ENCODE results near the gene MRPL14. TPM values are rescaled to one million over a fixed set of nuclear protein-coding genes. Genes with fewer than 3 reads are reported as not detected.

MRPL14 gene
- total RNA-seq, 1 donor from 2014 or later, result 67.3 TPM

DNA sequence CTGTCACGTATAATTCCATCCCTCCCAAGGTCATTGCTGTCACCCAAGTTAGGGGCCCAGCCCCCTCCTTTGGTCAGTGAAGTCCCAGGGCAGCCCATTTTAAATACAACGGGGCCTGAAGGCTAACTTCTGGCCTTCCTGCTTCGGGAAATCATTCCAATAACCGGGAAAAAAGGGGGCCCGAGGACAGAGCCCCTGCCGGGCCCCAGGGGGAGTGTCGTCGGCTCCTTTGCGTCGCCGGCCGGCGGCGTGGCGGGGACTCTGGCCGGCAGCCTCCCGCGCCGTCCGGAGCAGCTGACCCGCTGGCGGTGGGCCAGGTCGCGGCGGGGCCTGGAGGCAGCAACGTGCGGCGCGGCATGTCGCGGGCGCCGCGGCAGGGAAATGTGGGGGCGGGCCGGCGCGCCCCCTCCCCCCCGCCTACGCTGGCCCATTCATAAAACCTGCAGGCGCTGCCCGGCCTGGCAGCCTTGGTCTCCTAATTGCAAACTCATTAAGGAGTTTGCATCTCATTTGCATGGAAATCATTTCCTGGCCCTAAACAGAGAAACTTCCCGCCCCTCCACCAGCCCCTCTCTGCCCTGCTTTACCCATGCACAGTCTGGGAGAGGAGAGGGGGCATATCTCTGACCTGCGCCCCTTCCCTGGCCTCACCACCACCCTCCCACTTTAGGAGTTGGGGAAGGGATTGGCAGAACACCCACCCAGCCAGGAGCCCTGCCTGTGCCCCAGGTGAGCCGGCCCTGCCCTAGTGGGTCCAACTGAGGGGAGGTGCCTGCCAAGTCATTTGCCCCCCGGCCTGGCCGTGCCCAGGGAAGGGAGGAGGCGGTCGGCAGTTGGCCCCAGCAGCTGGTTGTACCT, 50.7 kb downstream of the MRPL14 start:
- DNase-seq (ENCODE audit: low spot score), result no peak
- Mint-ChIP-seq H3K27ac (no peak overlapping the region), H3K4me1 (ENCODE audit: low read depth) (peaks cover 25% of the 10 kb centered on the region), H3K36me3 (ENCODE audit: low read depth) (no peaks in the 10 kb centered on the region), H3K27me3 (ENCODE audit: low read depth) (peaks cover 1% of the 10 kb centered on the region), H3K9me3 (no peaks in the 10 kb centered on the region), H3K4me3 (ENCODE audit: low read depth) (no peak overlapping the region)
- intact Hi-C loops (cut with micrococcal nuclease), result loop anchor here (10.0 kb wide), 1 partner anchor 152 kb away; no protein-coding TSS in a partner anchor

GRCh38 chr6:44075647-44076355, 51.5 kb downstream of the MRPL14 start:
- Mint-ChIP-seq H3K4me1 (ENCODE audit: low read depth) (peaks cover 25% of the 10 kb centered on the region), H3K27ac (no peak overlapping the region), H3K4me3 (ENCODE audit: low read depth) (no peak overlapping the region), H3K27me3 (ENCODE audit: low read depth) (peaks cover 1% of the 10 kb centered on the region), H3K36me3 (ENCODE audit: low read depth) (no peaks in the 10 kb centered on the region), H3K9me3 (no peaks in the 10 kb centered on the region)
- no peak for DNase-seq (ENCODE audit: low spot score)
- intact Hi-C loops (cut with micrococcal nuclease), result loop anchor here (2.0 to 10.0 kb wide), 4 partner anchors 27 to 409 kb away; no protein-coding TSS in a partner anchor

DNA sequence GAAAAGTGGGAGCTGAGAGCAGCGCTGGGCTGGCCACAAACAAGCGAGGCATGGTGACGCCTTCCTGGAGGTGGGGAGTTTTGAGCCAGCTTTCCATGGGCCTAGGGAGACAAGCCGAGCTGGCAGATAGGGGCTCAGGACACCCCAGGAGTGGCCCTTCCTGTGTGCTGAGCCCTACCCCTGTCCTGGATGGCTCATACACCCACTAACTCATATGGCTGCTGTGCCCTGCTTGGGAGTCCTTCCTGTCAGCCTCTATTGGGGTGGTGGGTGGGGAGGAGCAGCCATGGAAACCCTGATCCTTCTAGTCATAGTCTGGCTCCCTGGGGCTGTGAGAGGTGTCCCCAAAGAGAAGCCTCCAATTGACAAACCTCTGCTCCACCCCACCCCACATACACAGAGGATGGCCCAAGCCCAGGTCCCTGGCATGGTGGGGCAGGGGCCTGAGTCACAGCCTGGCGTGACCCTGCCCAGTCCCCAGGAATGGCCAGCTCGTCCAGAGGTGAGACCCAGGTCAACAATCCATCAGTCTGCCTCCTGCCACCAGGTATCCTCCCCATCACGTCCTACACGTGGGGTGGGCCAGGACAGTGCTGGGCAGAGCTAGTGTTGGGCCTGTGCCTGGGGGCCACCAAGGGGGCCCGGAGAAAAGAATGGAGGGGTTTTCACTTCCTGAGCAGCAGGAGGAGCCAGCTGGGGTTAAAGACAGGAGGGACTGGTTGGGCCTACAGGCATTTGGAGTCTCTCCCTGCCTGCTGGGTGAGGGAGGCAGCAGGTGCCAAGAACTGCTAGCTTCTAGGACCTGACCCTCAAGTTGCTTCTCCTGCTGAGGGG, 52.2 kb downstream of the MRPL14 start:
- Mint-ChIP-seq H3K36me3 (ENCODE audit: low read depth) (no peaks in the 10 kb centered on the region), H3K9me3 (no peaks in the 10 kb centered on the region), H3K4me3 (ENCODE audit: low read depth) (peak overlapping the region; percentile 83), H3K27ac (peak overlapping the region; percentile 90), H3K4me1 (ENCODE audit: low read depth) (peaks cover 23% of the 10 kb centered on the region), H3K27me3 (ENCODE audit: low read depth) (peaks cover 1% of the 10 kb centered on the region)
- DNase-seq (ENCODE audit: low spot score), result no peak
- intact Hi-C loops (cut with micrococcal nuclease), result loop anchor here (1.0 to 10.0 kb wide), 6 partner anchors 26 to 408 kb away; no protein-coding TSS in a partner anchor

DNA sequence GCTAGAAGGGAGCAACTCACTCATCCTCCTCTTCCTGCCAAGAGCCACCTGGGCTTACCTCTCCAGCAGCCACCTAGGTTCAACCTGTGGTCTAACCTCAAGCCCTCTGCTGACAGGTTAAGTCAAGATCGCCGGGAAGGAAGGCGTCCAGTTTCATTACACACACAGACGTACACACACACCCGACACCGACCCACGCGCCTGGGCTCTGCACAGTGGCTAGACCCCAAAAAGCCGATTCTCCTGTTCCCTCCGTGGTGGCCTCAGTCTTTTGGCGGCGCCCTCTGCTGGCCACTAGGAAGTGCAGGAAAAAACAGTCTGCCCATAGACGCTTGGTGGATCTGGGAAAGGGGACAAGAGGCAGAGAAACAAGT, 52.8 kb downstream of the MRPL14 start:
- H3K9me3 Mint-ChIP-seq, result no peaks in the 10 kb centered on the region
- intact Hi-C loops (cut with micrococcal nuclease), result loop anchor here (1.0 to 10.0 kb wide), 6 partner anchors 26 to 408 kb away; no protein-coding TSS in a partner anchor

GRCh38 chr6:44073612-44074438, 53.4 kb downstream of the MRPL14 start:
- Mint-ChIP-seq H3K4me1 (ENCODE audit: low read depth) (peaks cover 20% of the 10 kb centered on the region), H3K36me3 (ENCODE audit: low read depth) (no peaks in the 10 kb centered on the region), H3K27me3 (ENCODE audit: low read depth) (no peaks in the 10 kb centered on the region), H3K4me3 (ENCODE audit: low read depth) (peak overlapping the region; percentile 83), H3K9me3 (no peaks in the 10 kb centered on the region), H3K27ac (peak overlapping the region; percentile 90)
- intact Hi-C loops (cut with micrococcal nuclease), result loop anchor here (1.0 to 10.0 kb wide), 7 partner anchors 10 to 407 kb away; no protein-coding TSS in a partner anchor
- DNase-seq (ENCODE audit: low spot score), result peak; percentile 19

More for the DNA sequence above, 52.8 kb downstream of the MRPL14 start:
- H3K36me3 Mint-ChIP-seq (ENCODE audit: low read depth), result no peaks in the 10 kb centered on the region
- peak overlapping the region; percentile 83 for H3K4me3 Mint-ChIP-seq (ENCODE audit: low read depth)
- DNase-seq (ENCODE audit: low spot score), result peak; percentile 62
- peak overlapping the region; percentile 90 for H3K27ac Mint-ChIP-seq
- H3K4me1 Mint-ChIP-seq (ENCODE audit: low read depth), result peaks cover 23% of the 10 kb centered on the region
- peaks cover 1% of the 10 kb centered on the region for H3K27me3 Mint-ChIP-seq (ENCODE audit: low read depth)

GRCh38 chr6:44072959-44073611, 54.2 kb downstream of the MRPL14 start:
- intact Hi-C loops (cut with micrococcal nuclease), result loop anchor here (1.0 to 10.0 kb wide), 2 partner anchors 9 to 148 kb away; no protein-coding TSS in a partner anchor
- H3K4me1 Mint-ChIP-seq (ENCODE audit: low read depth), result peaks cover 20% of the 10 kb centered on the region

DNA sequence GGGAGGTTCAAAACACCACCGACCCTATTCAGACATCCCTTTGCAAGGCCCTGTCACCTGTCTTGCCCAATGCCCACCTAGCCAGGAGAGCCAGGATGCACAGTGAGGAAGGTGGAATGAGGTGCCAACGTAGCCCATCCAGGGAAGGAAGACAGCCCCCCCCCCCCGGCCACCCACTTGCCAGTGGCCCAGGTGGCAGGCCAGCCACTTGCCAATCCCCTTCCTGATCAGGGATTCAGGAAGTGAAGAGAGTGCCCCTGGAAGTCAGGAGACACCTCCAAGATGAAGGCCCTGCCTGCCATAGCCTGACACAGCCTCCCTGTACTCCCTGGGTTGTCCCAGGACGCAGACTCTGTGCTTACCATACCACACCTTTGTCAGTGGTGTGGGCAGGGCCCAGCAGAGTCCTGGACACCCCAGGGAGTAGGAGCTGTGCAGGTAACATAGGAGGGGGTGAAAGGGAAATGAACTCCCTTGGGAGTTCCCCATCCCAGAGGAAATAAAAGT, 54.7 kb downstream of the MRPL14 start:
- Mint-ChIP-seq H3K9me3 (no peaks in the 10 kb centered on the region), H3K4me1 (ENCODE audit: low read depth) (peaks cover 20% of the 10 kb centered on the region), H3K27me3 (ENCODE audit: low read depth) (no peaks in the 10 kb centered on the region), H3K27ac (peak overlapping the region; percentile 99), H3K4me3 (ENCODE audit: low read depth) (peak overlapping the region; percentile 92), H3K36me3 (ENCODE audit: low read depth) (no peaks in the 10 kb centered on the region)
- intact Hi-C loops (cut with micrococcal nuclease), result loop anchor here (10.0 kb wide), 1 partner anchor 148 kb away; no protein-coding TSS in a partner anchor
- no peak for DNase-seq (ENCODE audit: low spot score)

More at GRCh38 chr6:44072959-44073611, 54.2 kb downstream of the MRPL14 start:
- Mint-ChIP-seq H3K36me3 (ENCODE audit: low read depth) (no peaks in the 10 kb centered on the region), H3K27ac (peak overlapping the region; percentile 99), H3K9me3 (no peaks in the 10 kb centered on the region), H3K4me3 (ENCODE audit: low read depth) (peak overlapping the region; percentile 92), H3K27me3 (ENCODE audit: low read depth) (no peaks in the 10 kb centered on the region)
- DNase-seq (ENCODE audit: low spot score), result peak; percentile 80

- no peaks in the 10 kb centered on the region for H3K9me3 Mint-ChIP-seq
- peak overlapping the region; percentile 52 for H3K4me3 Mint-ChIP-seq (ENCODE audit: low read depth)
- peaks cover 20% of the 10 kb centered on the region for H3K4me1 Mint-ChIP-seq (ENCODE audit: low read depth)
- no peaks in the 10 kb centered on the region for H3K36me3 Mint-ChIP-seq (ENCODE audit: low read depth)
- H3K27ac Mint-ChIP-seq, result peak overlapping the region; percentile 60
- intact Hi-C loops (cut with micrococcal nuclease), result loop anchor here (10.0 kb wide), 1 partner anchor 147 kb away; no protein-coding TSS in a partner anchor
- H3K27me3 Mint-ChIP-seq (ENCODE audit: low read depth), result no peaks in the 10 kb centered on the region
- DNase-seq (ENCODE audit: low spot score), result no peak
These were observed 55.4 kb downstream of the MRPL14 start for GRCh38 chr6:44071670-44072451.

DNA sequence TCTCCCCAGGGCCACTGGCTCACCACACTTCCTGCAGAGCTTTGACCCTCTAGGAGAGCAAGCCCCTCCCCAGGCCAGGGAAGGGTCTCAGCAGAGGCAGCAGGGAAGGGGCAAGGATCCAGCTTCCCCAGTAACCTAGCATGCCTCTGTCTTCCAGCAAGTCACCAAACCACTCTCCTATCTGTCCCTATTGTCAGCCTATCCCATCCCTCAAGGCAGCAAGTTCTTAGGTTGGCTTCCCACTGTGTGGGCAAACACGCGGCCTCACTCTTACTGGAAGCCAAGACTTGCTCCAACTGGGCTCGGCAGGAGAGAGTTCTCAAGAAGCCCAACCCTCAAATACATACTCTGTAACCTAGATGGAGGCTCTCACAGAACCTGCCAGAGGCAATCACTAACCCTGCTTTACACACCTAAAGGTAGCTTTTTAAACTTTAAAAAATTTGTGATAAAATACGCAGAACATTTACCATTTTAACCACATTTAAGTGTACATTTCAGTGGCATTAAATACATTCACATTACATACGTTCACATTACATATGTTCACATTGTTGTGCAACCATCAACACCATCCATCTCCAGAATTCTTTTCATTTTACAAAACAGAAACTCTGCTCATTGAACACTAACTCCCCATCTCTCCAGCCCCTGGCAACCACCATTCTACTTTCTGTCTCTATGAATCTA, 58.5 kb downstream of the MRPL14 start:
- Mint-ChIP-seq H3K27me3 (ENCODE audit: low read depth) (no peaks in the 10 kb centered on the region), H3K36me3 (ENCODE audit: low read depth) (no peaks in the 10 kb centered on the region), H3K9me3 (no peaks in the 10 kb centered on the region), H3K27ac (peak overlapping the region; percentile 54), H3K4me1 (ENCODE audit: low read depth) (peaks cover 12% of the 10 kb centered on the region), H3K4me3 (ENCODE audit: low read depth) (no peak overlapping the region)
- DNase-seq (ENCODE audit: low spot score), result no peak
- intact Hi-C loops (cut with micrococcal nuclease), result no loop called here
